GM23248 (cell line): Measurements from ENCODE around the gene ULK4.

ENCODE experiments used
- EZH2 ChIP-seq: fragments of 200-600 bp; sonication (generic); IDR thresholded peaks from 2 replicates; pipeline ENCODE4 v1.6.1; 2018; ENCODE audit warnings: antibody characterized with exemption, mild to moderate bottlenecking; ENCODE audit not compliant: insufficient read depth, poor library complexity, severe bottlenecking
- EZH2phosphoT487 ChIP-seq: fragments of 200-600 bp; sonication (generic); IDR thresholded peaks from 2 replicates; pipeline ENCODE4 v1.6.1; 2018; ENCODE audit warnings: antibody characterized with exemption, moderate library complexity, mild to moderate bottlenecking, low read depth; ENCODE audit not compliant: insufficient read depth

DNA sequence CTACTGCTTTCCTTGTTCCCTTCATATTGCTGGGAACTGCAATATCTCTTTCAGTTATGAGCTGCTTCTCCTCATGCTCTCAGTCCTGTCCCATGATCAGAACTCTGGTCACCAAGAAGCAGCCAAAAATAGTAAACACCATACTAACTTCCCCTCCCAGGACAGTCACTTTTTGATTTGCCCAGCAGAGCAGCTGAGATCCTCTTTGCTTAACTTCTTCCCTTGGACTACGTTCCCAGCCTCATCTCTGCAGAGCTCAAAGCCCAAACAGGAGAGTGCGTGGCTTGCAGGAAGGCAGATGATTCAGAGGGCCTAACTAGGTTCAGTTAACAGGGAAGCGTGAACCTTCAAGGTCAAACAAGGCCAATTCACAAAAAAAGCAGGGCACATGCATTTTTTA lies 609.4 kb downstream of the ULK4 start:
- TF ChIP-seq EZH2 (no peak), EZH2phosphoT487 (no peak)
